GM12878 (cell line): ENCODE measurements around the gene LRIG2. TPM values are rescaled to one million over a fixed set of nuclear protein-coding genes. Genes with fewer than 3 reads are reported as not detected.
"Not testable (repeated sequence)": the region's sequence is repeated elsewhere in the genome, so short reads cannot be mapped to it uniquely, and the experiment has no call there.

ENCODE experiments used
- ATAC-seq: fragments of 200-7000 bp; cut with Tn5 transposase; 3 replicates; pipeline ENCODE4 v1.9.1; 2020; ENCODE audit warnings: mild to moderate bottlenecking, moderate library complexity
- BruUV-seq: library from RNA; stranded (reverse); fragments of 400-500 nt; replicated peaks from 2 replicates; lab custom pipeline; 2021; lab: Mats Ljungman, UMichigan
- CTCF ChIA-PET: fragments of 300-600 bp; sonication (Branson Sonifier 250); formaldehyde crosslinking; extraction: SDS; loops from one replicate; lab custom pipeline; 2021; ENCODE audit warnings: inconsistent platforms; lab: Yijun Ruan, JAX
- POLR2A ChIA-PET: fragments of 350-600 bp; formaldehyde crosslinking; extraction: SDS; loops from one replicate; lab custom pipeline; 2021; ENCODE audit warnings: inconsistent platforms; lab: Charles Lee
- RAD21 ChIA-PET: fragments of 300-600 bp; sonication (Branson Sonifier 250); formaldehyde crosslinking; loops from one replicate; lab custom pipeline; 2023; ENCODE audit warnings: antibody characterized with exemption; ENCODE audit not compliant: unreplicated experiment; lab: Charles Lee
- SMC1A ChIA-PET: fragments of 300-600 bp; sonication (Branson Sonifier 250); formaldehyde crosslinking; loops from one replicate; lab custom pipeline; 2023; ENCODE audit not compliant: unreplicated experiment, uncharacterized antibody; lab: Charles Lee
- DNase-seq: peaks from one replicate; pipeline ENCODE4 v3.0.0-alpha.2; 2011; ENCODE audit warnings: low read depth, low spot score
- FAIRE-seq: peaks from 3 replicates; lab custom pipeline; 2011; peaks lifted over from hg19 to GRCh38; lab: Jason Lieb, UNC
- H2AFZ ChIP-seq: 2 replicates; pipeline ENCODE4 v1.6.0; 2011; ENCODE audit warnings: low read depth, low read length, control low read depth; ENCODE audit not compliant: control insufficient read depth
- H3K27ac ChIP-seq: 2 replicates; pipeline ENCODE4 v1.5.1; 2011; ENCODE audit warnings: control low read depth; ENCODE audit not compliant: control insufficient read depth, insufficient read depth
- H3K27me3 ChIP-seq, 2 experiments: replicated peaks in 1 of 2; 2 replicates each; pipeline versions ENCODE4 v1.6.0 to v1.6.1; 2011; ENCODE audit warnings: low read length in 1 of 2; ENCODE audit not compliant: control insufficient read depth in 2 of 2, insufficient read depth in 2 of 2
- H3K36me3 ChIP-seq, 2 experiments: 2 replicates each; pipeline ENCODE4 v1.5.1; 2011; ENCODE audit warnings: low read length in 1 of 2; ENCODE audit not compliant: control insufficient read depth in 2 of 2, insufficient read depth in 2 of 2
- H3K4me1 ChIP-seq: 2 replicates; pipeline ENCODE4 v1.6.1; 2011; ENCODE audit warnings: mild to moderate bottlenecking, low read length, moderate library complexity, mixed read lengths; ENCODE audit not compliant: control insufficient read depth, insufficient read depth
- H3K4me2 ChIP-seq: 2 replicates; pipeline ENCODE4 v1.6.0; 2011; ENCODE audit warnings: control low read depth; ENCODE audit not compliant: control insufficient read depth, insufficient read depth
- H3K4me3 ChIP-seq: fragments of 200-600 bp; sonication (generic); 2 replicates; pipeline ENCODE4 v1.5.1; 2016
- H3K79me2 ChIP-seq: 2 replicates; pipeline ENCODE4 v1.6.0; 2011; ENCODE audit warnings: low read length; ENCODE audit not compliant: control insufficient read depth, insufficient read depth
- H3K9ac ChIP-seq: 2 replicates; pipeline ENCODE4 v1.8.0; 2011; ENCODE audit warnings: low read length, control low read depth, mixed read lengths; ENCODE audit not compliant: control insufficient read depth, insufficient read depth
- H3K9me3 ChIP-seq: replicated peaks from 3 replicates; pipeline ENCODE4 v1.5.1; 2011; ENCODE audit warnings: mild to moderate bottlenecking, low read length; ENCODE audit not compliant: control insufficient read depth, insufficient read depth
- H4K20me1 ChIP-seq: 2 replicates; pipeline ENCODE4 v1.6.0; 2011; ENCODE audit not compliant: control insufficient read depth, insufficient read depth
- ASH2L ChIP-seq: fragments of 300-600, 200-600 bp; sonication (generic); IDR thresholded peaks from 2 replicates; pipeline ENCODE4 v1.6.1; 2017; ENCODE audit warnings: low read depth, mild to moderate bottlenecking, borderline replicate concordance
- CBFB ChIP-seq: IDR thresholded peaks from 2 replicates; pipeline ENCODE4 v1.6.1; 2016; ENCODE audit warnings: antibody characterized with exemption, low read depth
- DPF2 ChIP-seq: fragments of 450-650 bp; IDR thresholded peaks from 2 replicates; pipeline ENCODE4 v1.6.1; 2017; ENCODE audit warnings: mild to moderate bottlenecking
- FOXM1 ChIP-seq: IDR thresholded peaks from 2 replicates; pipeline ENCODE4 v1.6.1; 2012; ENCODE audit warnings: low read depth, mild to moderate bottlenecking, inconsistent platforms, low read length, moderate library complexity
- GABPA ChIP-seq: IDR thresholded peaks from 2 replicates; pipeline ENCODE4 v1.6.1; 2014; ENCODE audit warnings: antibody characterized with exemption, low read depth, mild to moderate bottlenecking, inconsistent platforms
- HCFC1 ChIP-seq: fragments of 150-350 bp; IDR thresholded peaks from 2 replicates; pipeline ENCODE4 v1.6.1; 2014; ENCODE audit warnings: low read length
- HDAC6 ChIP-seq: fragments of 200-600 bp; sonication (generic); IDR thresholded peaks from one replicate; pipeline ENCODE4 v1.8.0; 2017; ENCODE audit warnings: antibody characterized with exemption; ENCODE audit not compliant: unreplicated experiment
- IKZF1 ChIP-seq: fragments of 450-650 bp; conservative IDR thresholded peaks from 2 replicates; pipeline ENCODE4 v1.6.1; 2017; ENCODE audit warnings: antibody characterized with exemption, mild to moderate bottlenecking
- IKZF2 ChIP-seq, 2 experiments: fragments of 450-650 bp; IDR thresholded peaks; 2 replicates each; pipeline ENCODE4 v1.6.1; 2017; ENCODE audit warnings: mild to moderate bottlenecking in 2 of 2, moderate library complexity in 2 of 2
- NFIC ChIP-seq: IDR thresholded peaks from 2 replicates; pipeline ENCODE4 v1.6.1; 2012; ENCODE audit warnings: low read depth, mild to moderate bottlenecking, inconsistent platforms, low read length, moderate library complexity
- PAX8 ChIP-seq: fragments of 450-650 bp; IDR thresholded peaks from 2 replicates; pipeline ENCODE4 v1.6.1; 2017; ENCODE audit warnings: mild to moderate bottlenecking, moderate library complexity
- RAD21 ChIP-seq: IDR thresholded peaks from 2 replicates; pipeline ENCODE4 v1.6.1; 2011; ENCODE audit warnings: mild to moderate bottlenecking, low read depth, low read length, moderate library complexity; ENCODE audit not compliant: insufficient read depth
- RUNX3 ChIP-seq: IDR thresholded peaks from 2 replicates; pipeline ENCODE4 v1.6.1; 2012; ENCODE audit warnings: low read length, inconsistent platforms
- SPI1 ChIP-seq: IDR thresholded peaks from 2 replicates; pipeline ENCODE4 v1.6.1; 2011; ENCODE audit warnings: low read depth, mild to moderate bottlenecking, low read length, moderate library complexity, borderline replicate concordance; ENCODE audit not compliant: insufficient read depth
- YBX1 ChIP-seq: fragments of 450-650 bp; IDR thresholded peaks from 2 replicates; pipeline ENCODE4 v1.6.1; 2016; ENCODE audit warnings: antibody characterized with exemption
- YY1 ChIP-seq: IDR thresholded peaks from 2 replicates; pipeline ENCODE4 v1.6.1; 2011; ENCODE audit warnings: low read depth, mild to moderate bottlenecking, low read length
- WGBS: methylation state at CpG from one replicate; pipeline ENCODE4 v1.1.6; 2016; ENCODE audit warnings: low lambda C conversion rate; ENCODE audit not compliant: insufficient replicate concordance, insufficient coverage; ENCODE audit errors: missing lambda C conversion rate; 5-methylcytosine and 5-hydroxymethylcytosine counted together
- in situ Hi-C: fragments of 300-500 bp; cut with MboI; formaldehyde crosslinking; loops from 9 replicates; pipeline ENCODE4 v1.14.3; 2018; ENCODE audit warnings: mixed read lengths
- intact Hi-C: fragments of 100-400 bp; cut with micrococcal nuclease; formaldehyde crosslinking; loops from one replicate; pipeline ENCODE4 v1.14.2; 2022; ENCODE audit not compliant: unreplicated experiment
- polyA plus RNA-seq, 11 experiments: library from polyadenylated mRNA; depleted of rRNA in 4 of 11; unstranded in 6 of 11; stranded (reverse) in 5 of 11; fragments of >200 nt; fragmentation: Nextera tagmentation in 4 of 11; fragmentation: Illumina TruSeq in 1 of 11; extraction: Ambion mirVana in 4 of 11; extraction: Trizol in 1 of 11; gene quantifications; 1 replicate in 1 of 11; 2 replicates in 10 of 11; pipeline versions ENCODE4 v1.2.1 to v1.2.3, GENCODE V29; 2011 to 2016; ENCODE audit warnings: inconsistent platforms in 2 of 11, missing spikeins in 2 of 11, low read depth in 1 of 11
- total RNA-seq, 4 experiments: library from RNA; depleted of rRNA in 3 of 4; stranded (reverse); fragments of >200 nt in 3 of 4; fragmentation: Illumina TruSeq in 1 of 4; extraction: Trizol in 1 of 4; gene quantifications; 2 replicates each; pipeline versions ENCODE4 v1.2.1 to v1.2.3, GENCODE V29; 2013 to 2021
- TF ChIP-seq, protein P1 (sequence below): fragments of 450-650 bp; IDR thresholded peaks from 2 replicates; pipeline ENCODE4 v1.6.1; 2017; ENCODE audit warnings: low read depth, mild to moderate bottlenecking, moderate library complexity
- TF ChIP-seq, protein P2 (sequence below): fragments of 150-350 bp; IDR thresholded peaks from 2 replicates; pipeline ENCODE4 v1.6.1; 2016; ENCODE audit warnings: low read depth, low read length

LRIG2 gene
- total and polyA plus RNA-seq, 10 of the 15 experiments (the other 5 are each of a cell fraction or from before 2014, with no cell fraction given) = 0.77 to 11.8 (median 5.1) TPM

DNA sequence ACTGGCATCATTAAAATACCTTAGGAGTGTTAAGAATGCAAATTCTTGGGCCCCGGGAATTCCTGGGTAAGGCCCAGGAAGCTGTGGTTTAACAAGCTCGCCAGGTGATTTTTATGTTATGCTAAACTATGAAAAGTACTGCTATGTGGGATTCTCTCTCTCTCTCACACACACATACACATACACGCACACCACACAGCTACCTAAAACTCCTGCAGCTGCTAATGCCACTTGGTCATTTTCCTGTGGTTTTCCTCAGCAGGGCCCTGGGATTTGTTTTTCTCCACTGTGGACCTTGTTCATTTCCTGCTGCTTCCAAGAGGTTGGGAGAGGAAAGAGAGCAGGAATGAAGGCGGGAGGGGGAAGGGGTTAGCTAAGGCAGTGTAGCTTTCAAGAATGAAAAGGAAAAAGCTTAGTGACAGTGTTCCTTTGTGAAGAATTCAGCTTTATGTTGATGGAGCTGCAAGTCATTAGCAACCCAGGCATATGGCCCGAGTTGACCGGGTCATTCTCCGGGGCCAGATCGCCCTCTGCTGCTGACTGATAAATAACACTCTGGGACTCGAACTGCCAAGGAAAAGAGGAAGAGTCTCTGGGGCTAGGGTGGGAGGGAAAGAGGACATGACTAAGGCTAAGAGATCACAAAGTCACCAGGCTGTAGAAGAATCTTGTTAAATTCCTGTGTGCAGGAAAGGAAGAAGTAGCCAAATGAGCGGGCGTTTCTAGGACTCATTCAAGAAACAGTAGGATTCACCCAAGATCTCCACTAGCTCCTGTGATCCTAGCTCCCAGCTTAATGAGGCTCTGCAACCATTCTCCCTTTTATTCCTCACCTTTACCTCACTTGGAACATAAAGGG is 30.5 kb upstream of the LRIG2 start (continued):
- peak; percentile 82 for TF ChIP-seq SPI1
- no peak for TF ChIP-seq YBX1
- TF ChIP-seq IKZF1 = peak; percentile 82
- no peak for TF ChIP-seq HCFC1
- peak; percentile 90 for TF ChIP-seq RAD21
- TF ChIP-seq ASH2L = no peak
- 0 out of 2 replicates have a peak, but pooled peaks have one; percentile 31 for TF ChIP-seq DPF2
- TF ChIP-seq, protein P1, sequence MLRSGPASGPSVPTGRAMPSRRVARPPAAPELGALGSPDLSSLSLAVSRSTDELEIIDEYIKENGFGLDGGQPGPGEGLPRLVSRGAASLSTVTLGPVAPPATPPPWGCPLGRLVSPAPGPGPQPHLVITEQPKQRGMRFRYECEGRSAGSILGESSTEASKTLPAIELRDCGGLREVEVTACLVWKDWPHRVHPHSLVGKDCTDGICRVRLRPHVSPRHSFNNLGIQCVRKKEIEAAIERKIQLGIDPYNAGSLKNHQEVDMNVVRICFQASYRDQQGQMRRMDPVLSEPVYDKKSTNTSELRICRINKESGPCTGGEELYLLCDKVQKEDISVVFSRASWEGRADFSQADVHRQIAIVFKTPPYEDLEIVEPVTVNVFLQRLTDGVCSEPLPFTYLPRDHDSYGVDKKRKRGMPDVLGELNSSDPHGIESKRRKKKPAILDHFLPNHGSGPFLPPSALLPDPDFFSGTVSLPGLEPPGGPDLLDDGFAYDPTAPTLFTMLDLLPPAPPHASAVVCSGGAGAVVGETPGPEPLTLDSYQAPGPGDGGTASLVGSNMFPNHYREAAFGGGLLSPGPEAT = peak; percentile 75
- TF ChIP-seq, protein P2, sequence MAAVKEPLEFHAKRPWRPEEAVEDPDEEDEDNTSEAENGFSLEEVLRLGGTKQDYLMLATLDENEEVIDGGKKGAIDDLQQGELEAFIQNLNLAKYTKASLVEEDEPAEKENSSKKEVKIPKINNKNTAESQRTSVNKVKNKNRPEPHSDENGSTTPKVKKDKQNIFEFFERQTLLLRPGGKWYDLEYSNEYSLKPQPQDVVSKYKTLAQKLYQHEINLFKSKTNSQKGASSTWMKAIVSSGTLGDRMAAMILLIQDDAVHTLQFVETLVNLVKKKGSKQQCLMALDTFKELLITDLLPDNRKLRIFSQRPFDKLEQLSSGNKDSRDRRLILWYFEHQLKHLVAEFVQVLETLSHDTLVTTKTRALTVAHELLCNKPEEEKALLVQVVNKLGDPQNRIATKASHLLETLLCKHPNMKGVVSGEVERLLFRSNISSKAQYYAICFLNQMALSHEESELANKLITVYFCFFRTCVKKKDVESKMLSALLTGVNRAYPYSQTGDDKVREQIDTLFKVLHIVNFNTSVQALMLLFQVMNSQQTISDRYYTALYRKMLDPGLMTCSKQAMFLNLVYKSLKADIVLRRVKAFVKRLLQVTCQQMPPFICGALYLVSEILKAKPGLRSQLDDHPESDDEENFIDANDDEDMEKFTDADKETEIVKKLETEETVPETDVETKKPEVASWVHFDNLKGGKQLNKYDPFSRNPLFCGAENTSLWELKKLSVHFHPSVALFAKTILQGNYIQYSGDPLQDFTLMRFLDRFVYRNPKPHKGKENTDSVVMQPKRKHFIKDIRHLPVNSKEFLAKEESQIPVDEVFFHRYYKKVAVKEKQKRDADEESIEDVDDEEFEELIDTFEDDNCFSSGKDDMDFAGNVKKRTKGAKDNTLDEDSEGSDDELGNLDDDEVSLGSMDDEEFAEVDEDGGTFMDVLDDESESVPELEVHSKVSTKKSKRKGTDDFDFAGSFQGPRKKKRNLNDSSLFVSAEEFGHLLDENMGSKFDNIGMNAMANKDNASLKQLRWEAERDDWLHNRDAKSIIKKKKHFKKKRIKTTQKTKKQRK = no peak
- TF ChIP-seq GABPA = no peak
- peak; percentile 90 for TF ChIP-seq RUNX3
- peak; percentile 68; the same call in 1 of the 2 replicates for TF ChIP-seq YY1
- TF ChIP-seq IKZF2 (IDR thresholded peaks at IDR 0.05) = peak; percentile 68 to 77
- 0 out of 2 replicates have a peak, but pooled peaks have one; percentile 54 for TF ChIP-seq FOXM1
- TF ChIP-seq CBFB = peak; percentile 42; the same call in 1 of the 2 replicates
- no peak for TF ChIP-seq HDAC6
- TF ChIP-seq NFIC = peak; percentile 76
- TF ChIP-seq PAX8 = no peak
- TF ChIP-seq, all 136 proteins: peak for 19

DNA sequence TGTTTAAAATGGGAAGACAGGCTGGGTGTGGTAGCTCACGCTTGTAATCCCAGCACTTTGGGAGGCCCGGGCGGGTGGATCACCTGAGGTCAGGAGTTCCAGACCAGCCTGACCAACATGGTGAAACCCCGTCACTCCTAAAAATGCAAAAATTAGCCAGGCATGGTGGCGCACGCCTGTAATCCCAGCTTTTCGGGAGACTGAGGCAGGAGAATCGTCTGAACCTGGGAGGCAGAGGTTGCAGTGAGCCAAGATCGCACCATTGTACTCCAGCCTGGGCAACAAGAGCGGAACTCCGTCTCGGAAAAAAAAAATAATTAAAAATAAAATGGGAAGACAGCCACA is 29.9 kb upstream of the LRIG2 start:
- WGBS = 72% methylated on average over 12 of the region's 12 CpGs
- in situ Hi-C loops = loop anchor here (5.0 kb wide), 3 partner anchors 161 to 326 kb away; partner anchors contain the start of gene PPM1J
- not testable (repeated sequence) for ATAC-seq

More for the DNA sequence above, 29.9 kb upstream of the LRIG2 start:
- H3K27me3 ChIP-seq, FAIRE-seq, H3K4me3 ChIP-seq, DNase-seq, H3K36me3 ChIP-seq, H4K20me1 ChIP-seq, H3K9me3 ChIP-seq, BruUV-seq, H3K79me2 ChIP-seq: not testable (repeated sequence)
- Histone ChIP-seq H2AFZ (peak overlapping the region; percentile 54), H3K4me1 (peaks cover 29% of the 10 kb centered on the region), H3K27ac (peak overlapping the region; percentile 17; the same call in 1 of the 2 replicates), H3K4me2 (0 out of 2 replicates have a peak overlapping the region, but pooled peaks have one; percentile 56), H3K9ac (peak overlapping the region; percentile 29; the same call in 1 of the 2 replicates)
- ChIA-PET POLR2A (interaction anchor here (1.2 to 1.6 kb wide), 4 partner anchors 29 to 328 kb away, joined by 4 to 6 read pairs (median 6); partner anchors contain the start of gene PPM1J), CTCF (interaction anchor here (0.9 to 5.5 kb wide), 31 partner anchors 10 to 652 kb away, joined by 3 to 196 read pairs (median 8); partner anchors contain the start of genes CAPZA1, LRIG2, PPM1J and SLC16A1), SMC1A (interaction anchor here (0.9 to 5.7 kb wide), 35 partner anchors 10 to 652 kb away, joined by 3 to 150 read pairs (median 6); partner anchors contain the start of genes LRIG2, PPM1J and SLC16A1), RAD21 (interaction anchor here (0.6 to 4.1 kb wide), 23 partner anchors 9 to 327 kb away, joined by 3 to 105 read pairs (median 5); partner anchors contain the start of genes LRIG2, PPM1J and SLC16A1)
- intact Hi-C loops = loop anchor here (2.0 kb wide), 1 partner anchor 88 kb away; no protein-coding TSS in a partner anchor
